ENCODE results near the gene RPP30. TPM values are rescaled to one million over a fixed set of nuclear protein-coding genes. Genes with fewer than 3 reads are reported as not detected.

Gene RPP30
- total and polyA plus RNA-seq, 2 experiments from 2014 or later = 89.7 to 142 TPM

- Mint-ChIP-seq H3K36me3 (ENCODE audit: low read depth) (peaks cover 60% of the 10 kb centered on the region), H3K27me3 (ENCODE audit: insufficient read depth, low read depth, poor library complexity) (peaks cover 2% of the 10 kb centered on the region), H3K4me3 (no peak overlapping the region), H3K4me1 (peaks cover 2% of the 10 kb centered on the region; the same call in 1 of the 3 replicates), H3K27ac (no peak overlapping the region), H3K9me3 (no peaks in the 10 kb centered on the region)
- Histone ChIP-seq H3K79me2 (replicated peaks; ENCODE audit: insufficient read depth) (no peaks in the 10 kb centered on the region), H4K20me1 (replicated peaks; ENCODE audit: insufficient read depth) (peaks cover 18% of the 10 kb centered on the region; the same call in 1 of the 2 replicates), H2AFZ (no peak overlapping the region), H3K4me3 (no peak overlapping the region), H3F3A (replicated peaks; ENCODE audit: low read depth) (no peaks in the 10 kb centered on the region), H3K9me2 (ENCODE audit: insufficient read depth) (no peaks in the 10 kb centered on the region), H3K36me3 (ENCODE audit: insufficient read depth) (peaks cover 30% of the 10 kb centered on the region), H3K27ac (ENCODE audit: low read depth) (no peak overlapping the region), H3K4me2 (no peak overlapping the region), H3K4me1 (ENCODE audit: insufficient read depth) (no peaks in the 10 kb centered on the region), H3K27me3 (ENCODE audit: insufficient read depth) (no peaks in the 10 kb centered on the region)
- DNase-seq (ENCODE audit: low spot score) (no peak), ATAC-seq (no peak)
- TF ChIP-seq ZNF114 (CRISPR knock-in tag; IDR thresholded peaks at IDR 0.05) = no peak
These were observed 17.9 kb downstream of the RPP30 start for GRCh38 chr10:90889636-90890035.

GRCh38 chr10:90890347-90890746 is 18.6 kb downstream of the RPP30 start:
- H3K9me2 ChIP-seq (ENCODE audit: insufficient read depth) = no peaks in the 10 kb centered on the region
- no peaks in the 10 kb centered on the region for H3K9me3 Mint-ChIP-seq
- H3K79me2 ChIP-seq (replicated peaks; ENCODE audit: insufficient read depth) = no peaks in the 10 kb centered on the region
- H2AFZ ChIP-seq = no peak overlapping the region
- peaks cover 18% of the 10 kb centered on the region; the same call in 1 of the 2 replicates for H4K20me1 ChIP-seq (replicated peaks; ENCODE audit: insufficient read depth)
- no peaks in the 10 kb centered on the region for H3K27me3 ChIP-seq (ENCODE audit: insufficient read depth)
- no peaks in the 10 kb centered on the region for H3K4me1 ChIP-seq (ENCODE audit: insufficient read depth)
- peaks cover 63% of the 10 kb centered on the region for H3K36me3 Mint-ChIP-seq (ENCODE audit: low read depth)
- no peak overlapping the region for H3K4me2 ChIP-seq
- TF ChIP-seq JUNB (IDR thresholded peaks at IDR 0.05; ENCODE audit: unreplicated experiment) (no peak), CREB1 (CRISPR knock-in tag; IDR thresholded peaks at IDR 0.05; ENCODE audit: low read depth) (no peak), ZNF114 (CRISPR knock-in tag; IDR thresholded peaks at IDR 0.05) (no peak)
- DNase-seq (ENCODE audit: low spot score) (no peak), ATAC-seq (no peak)
- H3K4me3 ChIP-seq = no peak overlapping the region
- H3K27ac ChIP-seq (ENCODE audit: low read depth) = no peak overlapping the region
- H3K36me3 ChIP-seq (ENCODE audit: insufficient read depth) = peaks cover 33% of the 10 kb centered on the region
- no peak overlapping the region for H3K4me3 Mint-ChIP-seq
- no peak overlapping the region for H3K27ac Mint-ChIP-seq
- H3F3A ChIP-seq (replicated peaks; ENCODE audit: low read depth) = no peaks in the 10 kb centered on the region
- H3K4me1 Mint-ChIP-seq = peaks cover 2% of the 10 kb centered on the region; the same call in 1 of the 3 replicates
- peaks cover 2% of the 10 kb centered on the region for H3K27me3 Mint-ChIP-seq (ENCODE audit: insufficient read depth, low read depth, poor library complexity)

GRCh38 chr10:90893190-90893589 is 21.4 kb downstream of the RPP30 start:
- Mint-ChIP-seq H3K4me1 (peaks cover 2% of the 10 kb centered on the region; the same call in 1 of the 3 replicates), H3K9me3 (no peaks in the 10 kb centered on the region), H3K27ac (no peak overlapping the region), H3K36me3 (ENCODE audit: low read depth) (peaks cover 56% of the 10 kb centered on the region; the same call in 2 of the 3 replicates), H3K27me3 (ENCODE audit: insufficient read depth, low read depth, poor library complexity) (peaks cover 2% of the 10 kb centered on the region), H3K4me3 (no peak overlapping the region)
- H3K36me3 ChIP-seq (ENCODE audit: insufficient read depth) = peaks cover 21% of the 10 kb centered on the region
- no peak overlapping the region for H3K27ac ChIP-seq (ENCODE audit: low read depth)
- H3K9me2 ChIP-seq (ENCODE audit: insufficient read depth) = no peaks in the 10 kb centered on the region
- no peak for DNase-seq (ENCODE audit: low spot score)
- H3K79me2 ChIP-seq (replicated peaks; ENCODE audit: insufficient read depth) = no peaks in the 10 kb centered on the region
- no peak overlapping the region for H3K4me2 ChIP-seq
- H3F3A ChIP-seq (replicated peaks; ENCODE audit: low read depth) = no peaks in the 10 kb centered on the region
- ATAC-seq = no peak
- H3K27me3 ChIP-seq (ENCODE audit: insufficient read depth) = no peaks in the 10 kb centered on the region
- no peaks in the 10 kb centered on the region for H3K4me1 ChIP-seq (ENCODE audit: insufficient read depth)
- no peak overlapping the region for H2AFZ ChIP-seq
- peaks cover 18% of the 10 kb centered on the region; the same call in 1 of the 2 replicates for H4K20me1 ChIP-seq (replicated peaks; ENCODE audit: insufficient read depth)
- H3K4me3 ChIP-seq = no peak overlapping the region
- TF ChIP-seq, protein P1, sequence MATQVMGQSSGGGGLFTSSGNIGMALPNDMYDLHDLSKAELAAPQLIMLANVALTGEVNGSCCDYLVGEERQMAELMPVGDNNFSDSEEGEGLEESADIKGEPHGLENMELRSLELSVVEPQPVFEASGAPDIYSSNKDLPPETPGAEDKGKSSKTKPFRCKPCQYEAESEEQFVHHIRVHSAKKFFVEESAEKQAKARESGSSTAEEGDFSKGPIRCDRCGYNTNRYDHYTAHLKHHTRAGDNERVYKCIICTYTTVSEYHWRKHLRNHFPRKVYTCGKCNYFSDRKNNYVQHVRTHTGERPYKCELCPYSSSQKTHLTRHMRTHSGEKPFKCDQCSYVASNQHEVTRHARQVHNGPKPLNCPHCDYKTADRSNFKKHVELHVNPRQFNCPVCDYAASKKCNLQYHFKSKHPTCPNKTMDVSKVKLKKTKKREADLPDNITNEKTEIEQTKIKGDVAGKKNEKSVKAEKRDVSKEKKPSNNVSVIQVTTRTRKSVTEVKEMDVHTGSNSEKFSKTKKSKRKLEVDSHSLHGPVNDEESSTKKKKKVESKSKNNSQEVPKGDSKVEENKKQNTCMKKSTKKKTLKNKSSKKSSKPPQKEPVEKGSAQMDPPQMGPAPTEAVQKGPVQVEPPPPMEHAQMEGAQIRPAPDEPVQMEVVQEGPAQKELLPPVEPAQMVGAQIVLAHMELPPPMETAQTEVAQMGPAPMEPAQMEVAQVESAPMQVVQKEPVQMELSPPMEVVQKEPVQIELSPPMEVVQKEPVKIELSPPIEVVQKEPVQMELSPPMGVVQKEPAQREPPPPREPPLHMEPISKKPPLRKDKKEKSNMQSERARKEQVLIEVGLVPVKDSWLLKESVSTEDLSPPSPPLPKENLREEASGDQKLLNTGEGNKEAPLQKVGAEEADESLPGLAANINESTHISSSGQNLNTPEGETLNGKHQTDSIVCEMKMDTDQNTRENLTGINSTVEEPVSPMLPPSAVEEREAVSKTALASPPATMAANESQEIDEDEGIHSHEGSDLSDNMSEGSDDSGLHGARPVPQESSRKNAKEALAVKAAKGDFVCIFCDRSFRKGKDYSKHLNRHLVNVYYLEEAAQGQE (IDR thresholded peaks at IDR 0.05; ENCODE audit: unreplicated experiment) = no peak
- TF ChIP-seq NANOG (IDR thresholded peaks at IDR 0.05; ENCODE audit: borderline replicate concordance) (no peak), JUNB (IDR thresholded peaks at IDR 0.05; ENCODE audit: unreplicated experiment) (no peak), CREB1 (CRISPR knock-in tag; IDR thresholded peaks at IDR 0.05; ENCODE audit: low read depth) (no peak), EZH2 (IDR thresholded peaks at IDR 0.05; ENCODE audit: low read depth, unreplicated experiment) (no peak)
- TF ChIP-seq, protein P2, sequence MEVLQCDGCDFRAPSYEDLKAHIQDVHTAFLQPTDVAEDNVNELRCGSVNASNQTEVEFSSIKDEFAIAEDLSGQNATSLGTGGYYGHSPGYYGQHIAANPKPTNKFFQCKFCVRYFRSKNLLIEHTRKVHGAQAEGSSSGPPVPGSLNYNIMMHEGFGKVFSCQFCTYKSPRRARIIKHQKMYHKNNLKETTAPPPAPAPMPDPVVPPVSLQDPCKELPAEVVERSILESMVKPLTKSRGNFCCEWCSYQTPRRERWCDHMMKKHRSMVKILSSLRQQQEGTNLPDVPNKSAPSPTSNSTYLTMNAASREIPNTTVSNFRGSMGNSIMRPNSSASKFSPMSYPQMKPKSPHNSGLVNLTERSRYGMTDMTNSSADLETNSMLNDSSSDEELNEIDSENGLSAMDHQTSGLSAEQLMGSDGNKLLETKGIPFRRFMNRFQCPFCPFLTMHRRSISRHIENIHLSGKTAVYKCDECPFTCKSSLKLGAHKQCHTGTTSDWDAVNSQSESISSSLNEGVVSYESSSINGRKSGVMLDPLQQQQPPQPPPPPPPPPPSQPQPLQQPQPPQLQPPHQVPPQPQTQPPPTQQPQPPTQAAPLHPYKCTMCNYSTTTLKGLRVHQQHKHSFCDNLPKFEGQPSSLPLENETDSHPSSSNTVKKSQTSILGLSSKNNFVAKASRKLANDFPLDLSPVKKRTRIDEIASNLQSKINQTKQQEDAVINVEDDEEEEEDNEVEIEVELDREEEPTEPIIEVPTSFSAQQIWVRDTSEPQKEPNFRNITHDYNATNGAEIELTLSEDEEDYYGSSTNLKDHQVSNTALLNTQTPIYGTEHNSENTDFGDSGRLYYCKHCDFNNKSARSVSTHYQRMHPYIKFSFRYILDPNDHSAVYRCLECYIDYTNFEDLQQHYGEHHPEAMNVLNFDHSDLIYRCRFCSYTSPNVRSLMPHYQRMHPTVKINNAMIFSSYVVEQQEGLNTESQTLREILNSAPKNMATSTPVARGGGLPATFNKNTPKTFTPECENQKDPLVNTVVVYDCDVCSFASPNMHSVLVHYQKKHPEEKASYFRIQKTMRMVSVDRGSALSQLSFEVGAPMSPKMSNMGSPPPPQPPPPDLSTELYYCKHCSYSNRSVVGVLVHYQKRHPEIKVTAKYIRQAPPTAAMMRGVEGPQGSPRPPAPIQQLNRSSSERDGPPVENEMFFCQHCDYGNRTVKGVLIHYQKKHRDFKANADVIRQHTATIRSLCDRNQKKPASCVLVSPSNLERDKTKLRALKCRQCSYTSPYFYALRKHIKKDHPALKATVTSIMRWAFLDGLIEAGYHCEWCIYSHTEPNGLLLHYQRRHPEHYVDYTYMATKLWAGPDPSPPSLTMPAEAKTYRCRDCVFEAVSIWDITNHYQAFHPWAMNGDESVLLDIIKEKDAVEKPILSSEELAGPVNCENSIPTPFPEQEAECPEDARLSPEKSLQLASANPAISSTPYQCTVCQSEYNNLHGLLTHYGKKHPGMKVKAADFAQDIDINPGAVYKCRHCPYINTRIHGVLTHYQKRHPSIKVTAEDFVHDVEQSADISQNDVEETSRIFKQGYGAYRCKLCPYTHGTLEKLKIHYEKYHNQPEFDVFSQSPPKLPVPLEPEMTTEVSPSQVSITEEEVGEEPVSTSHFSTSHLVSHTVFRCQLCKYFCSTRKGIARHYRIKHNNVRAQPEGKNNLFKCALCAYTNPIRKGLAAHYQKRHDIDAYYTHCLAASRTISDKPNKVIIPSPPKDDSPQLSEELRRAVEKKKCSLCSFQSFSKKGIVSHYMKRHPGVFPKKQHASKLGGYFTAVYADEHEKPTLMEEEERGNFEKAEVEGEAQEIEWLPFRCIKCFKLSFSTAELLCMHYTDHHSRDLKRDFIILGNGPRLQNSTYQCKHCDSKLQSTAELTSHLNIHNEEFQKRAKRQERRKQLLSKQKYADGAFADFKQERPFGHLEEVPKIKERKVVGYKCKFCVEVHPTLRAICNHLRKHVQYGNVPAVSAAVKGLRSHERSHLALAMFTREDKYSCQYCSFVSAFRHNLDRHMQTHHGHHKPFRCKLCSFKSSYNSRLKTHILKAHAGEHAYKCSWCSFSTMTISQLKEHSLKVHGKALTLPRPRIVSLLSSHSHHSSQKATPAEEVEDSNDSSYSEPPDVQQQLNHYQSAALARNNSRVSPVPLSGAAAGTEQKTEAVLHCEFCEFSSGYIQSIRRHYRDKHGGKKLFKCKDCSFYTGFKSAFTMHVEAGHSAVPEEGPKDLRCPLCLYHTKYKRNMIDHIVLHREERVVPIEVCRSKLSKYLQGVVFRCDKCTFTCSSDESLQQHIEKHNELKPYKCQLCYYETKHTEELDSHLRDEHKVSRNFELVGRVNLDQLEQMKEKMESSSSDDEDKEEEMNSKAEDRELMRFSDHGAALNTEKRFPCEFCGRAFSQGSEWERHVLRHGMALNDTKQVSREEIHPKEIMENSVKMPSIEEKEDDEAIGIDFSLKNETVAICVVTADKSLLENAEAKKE (CRISPR knock-in tag; IDR thresholded peaks at IDR 0.05) = no peak

Measured in GM23338 (cell line).